PC-3 (cell line): Measurements from ENCODE around the gene CD300C. TPM values are rescaled to one million over a fixed set of nuclear protein-coding genes. Genes with fewer than 3 reads are reported as not detected.
"Not testable (repeated sequence)": the region's sequence is repeated elsewhere in the genome, so short reads cannot be mapped to it uniquely, and the experiment has no call there.

Experiments
- ATAC-seq: fragments of 200-7000 bp; cut with Tn5 transposase; 2 replicates; pipeline ENCODE4 v1.9.1; 2020; ENCODE audit warnings: mild to moderate bottlenecking, moderate library complexity
- BruUV-seq: library from RNA; stranded (reverse); fragments of 400-500 nt; replicated peaks from 2 replicates; lab custom pipeline; 2021; lab: Mats Ljungman, UMichigan
- CTCF ChIA-PET: fragments of 300-600 bp; sonication (Branson Sonifier 250); formaldehyde crosslinking; loops from one replicate; lab custom pipeline; 2022; ENCODE audit warnings: antibody characterized with exemption; lab: Charles Lee
- POLR2A ChIA-PET: fragments of 300-600 bp; sonication (Branson Sonifier 250); formaldehyde crosslinking; loops from one replicate; lab custom pipeline; 2022; ENCODE audit warnings: antibody characterized with exemption; ENCODE audit not compliant: unreplicated experiment; lab: Charles Lee
- DNase-seq: peaks from one replicate; pipeline ENCODE4 v3.0.0-alpha.2; 2015
- H2AFZ ChIP-seq: fragments of 300-600 bp; sonication (generic); 2 replicates; pipeline ENCODE4 v1.6.0; 2016; ENCODE audit warnings: antibody characterized with exemption, low read length
- H3F3A ChIP-seq: fragments of 300-600 bp; sonication (generic); one replicate; pipeline ENCODE4 v1.6.0; 2017; ENCODE audit warnings: antibody characterized with exemption, low read length, control low read depth, mild to moderate bottlenecking; ENCODE audit not compliant: unreplicated experiment
- H3K27ac ChIP-seq: fragments of 300-600 bp; sonication (generic); 2 replicates; pipeline ENCODE4 v1.5.1; 2016; ENCODE audit warnings: mild to moderate bottlenecking, low read length
- H3K27me3 ChIP-seq: fragments of 300-600 bp; sonication (generic); 2 replicates; pipeline ENCODE4 v1.6.1; 2016; ENCODE audit warnings: low read length, mixed read lengths
- H3K36me3 ChIP-seq: fragments of 300-600 bp; sonication (generic); 2 replicates; pipeline ENCODE4 v1.6.1; 2016; ENCODE audit warnings: low read depth, mixed run types, low read length, mixed read lengths
- H3K4me1 ChIP-seq: fragments of 300-600 bp; sonication (generic); 2 replicates; pipeline ENCODE4 v1.5.1; 2016; ENCODE audit warnings: low read length; ENCODE audit not compliant: insufficient read depth
- H3K4me2 ChIP-seq: fragments of 300-600 bp; sonication (generic); 2 replicates; pipeline ENCODE4 v1.6.0; 2016; ENCODE audit warnings: low read length
- H3K4me3 ChIP-seq: fragments of 300-600 bp; sonication (generic); 2 replicates; pipeline ENCODE4 v1.5.1; 2016; ENCODE audit warnings: mild to moderate bottlenecking, low read length, mixed read lengths
- H3K79me2 ChIP-seq: fragments of 300-600 bp; sonication (generic); 2 replicates; pipeline ENCODE4 v1.6.1; 2017; ENCODE audit warnings: low read length, mixed read lengths
- H3K9ac ChIP-seq: fragments of 300-600 bp; sonication (generic); 2 replicates; pipeline ENCODE4 v1.6.0; 2016; ENCODE audit warnings: mild to moderate bottlenecking, low read length
- H3K9me2 ChIP-seq: fragments of 300-600 bp; sonication (generic); replicated peaks from 2 replicates; pipeline ENCODE4 v1.6.1; 2016; ENCODE audit warnings: mixed run types, low read length, mixed read lengths
- H3K9me3 ChIP-seq: fragments of 300-600 bp; sonication (generic); 2 replicates; pipeline ENCODE4 v1.6.1; 2016; ENCODE audit warnings: low read length, mixed read lengths
- H4K20me1 ChIP-seq: fragments of 300-600 bp; sonication (generic); 2 replicates; pipeline ENCODE4 v1.6.1; 2016; ENCODE audit warnings: low read length, mixed read lengths
- CTCF ChIP-seq: fragments of 300-600 bp; sonication (generic); conservative IDR thresholded peaks from 2 replicates; pipeline ENCODE4 v1.5.1; 2017; ENCODE audit warnings: antibody characterized with exemption, low read depth, mild to moderate bottlenecking, low read length
- EZH2 ChIP-seq: fragments of 300-600 bp; sonication (generic); IDR thresholded peaks from one replicate; pipeline ENCODE4 v1.6.1; 2017; ENCODE audit warnings: antibody characterized with exemption, mild to moderate bottlenecking, low read length; ENCODE audit not compliant: unreplicated experiment
- EZH2phosphoT487 ChIP-seq: fragments of 300-600 bp; sonication (generic); IDR thresholded peaks from 2 replicates; pipeline ENCODE4 v1.6.1; 2018; ENCODE audit warnings: mild to moderate bottlenecking, antibody characterized with exemption, low read length, borderline replicate concordance
- intact Hi-C: fragments of 100-400 bp; cut with micrococcal nuclease; formaldehyde crosslinking; loops from 2 replicates; pipeline ENCODE4 v1.9.0; 2023
- total RNA-seq: library from RNA; depleted of rRNA; stranded (reverse); fragments of >200 nt; gene quantifications from 2 replicates; pipeline ENCODE4 v1.2.3, GENCODE V29; 2014

Gene CD300C
- total RNA-seq, 1 experiment from 2014 or later = not detected

GRCh38 chr17:74578979-74579378 lies 33.1 kb upstream of the CD300C start:
- CTCF ChIA-PET = no interaction called here

GRCh38 chr17:74574489-74575142 lies 28.7 kb upstream of the CD300C start:
- no peak for ATAC-seq
- Histone ChIP-seq H4K20me1 (no peaks in the 10 kb centered on the region), H3K27ac (no peak overlapping the region), H3K9me3 (no peaks in the 10 kb centered on the region), H3K4me3 (no peak overlapping the region), H3K9me2 (no peaks in the 10 kb centered on the region), H3K36me3 (no peaks in the 10 kb centered on the region), H3K4me2 (no peak overlapping the region), H3K9ac (no peak overlapping the region), H3K27me3 (peaks cover 64% of the 10 kb centered on the region), H3K79me2 (no peaks in the 10 kb centered on the region), H3K4me1 (peaks cover 8% of the 10 kb centered on the region), H3F3A (no peaks in the 10 kb centered on the region), H2AFZ (no peak overlapping the region)
- intact Hi-C loops = no loop called here
- POLR2A ChIA-PET = no interaction called here
- CTCF ChIA-PET = no interaction called here
- TF ChIP-seq EZH2 = no peak
- TF ChIP-seq CTCF = no peak
- no peak for TF ChIP-seq EZH2phosphoT487
- no peak for DNase-seq
- BruUV-seq = no TSS peak

More at GRCh38 chr17:74578979-74579378, 33.1 kb upstream of the CD300C start:
- POLR2A ChIA-PET = no interaction called here
- H3K27ac ChIP-seq = no peak overlapping the region
- H3K79me2 ChIP-seq = no peaks in the 10 kb centered on the region
- no peak for DNase-seq
- H3K9me2 ChIP-seq = no peaks in the 10 kb centered on the region
- no peaks in the 10 kb centered on the region for H4K20me1 ChIP-seq
- H3K4me1 ChIP-seq = no peaks in the 10 kb centered on the region
- no peak overlapping the region for H3K4me3 ChIP-seq
- H3K9ac ChIP-seq = no peak overlapping the region
- H3K9me3 ChIP-seq = no peaks in the 10 kb centered on the region
- no peak overlapping the region for H3K4me2 ChIP-seq
- no peak overlapping the region for H2AFZ ChIP-seq
- no peak for ATAC-seq
- TF ChIP-seq EZH2 (no peak), EZH2phosphoT487 (no peak), CTCF (no peak)
- no TSS peak for BruUV-seq
- no peaks in the 10 kb centered on the region for H3F3A ChIP-seq
- intact Hi-C loops = no loop called here
- no peaks in the 10 kb centered on the region for H3K36me3 ChIP-seq
- H3K27me3 ChIP-seq = peaks cover 58% of the 10 kb centered on the region

- H3K9ac ChIP-seq, H4K20me1 ChIP-seq, H3F3A ChIP-seq, intact Hi-C loops, CTCF ChIA-PET, H3K9me3 ChIP-seq, DNase-seq, H3K36me3 ChIP-seq, H3K4me2 ChIP-seq, ATAC-seq, H3K9me2 ChIP-seq, H3K27ac ChIP-seq, H3K4me3 ChIP-seq, BruUV-seq, H3K79me2 ChIP-seq, H2AFZ ChIP-seq, POLR2A ChIA-PET: not testable (repeated sequence)
- Histone ChIP-seq H3K27me3 (peaks cover 57% of the 10 kb centered on the region), H3K4me1 (peaks cover 14% of the 10 kb centered on the region)
Observed at GRCh38 chr17:74573635-74574034, 27.7 kb upstream of the CD300C start.
